ENCODE results near the gene FAM83B. TPM values are rescaled to one million over a fixed set of nuclear protein-coding genes. Genes with fewer than 3 reads are reported as not detected.
"Not testable (repeated sequence)": the region's sequence is repeated elsewhere in the genome, so short reads cannot be mapped to it uniquely, and the experiment has no call there.

The FAM83B gene
- total RNA-seq, 1 donor from 2014 or later: 71.8 TPM

GRCh38 chr6:54860739-54861138 is 14.2 kb downstream of the FAM83B start:
- no peak for ATAC-seq

- ATAC-seq: peak; percentile 47
These were observed 15.5 kb downstream of the FAM83B start for GRCh38 chr6:54861905-54862616.

- ATAC-seq: no peak
These were observed 17.7 kb downstream of the FAM83B start for GRCh38 chr6:54864272-54864671.

- ATAC-seq: no peak
These were observed 18.6 kb downstream of the FAM83B start for GRCh38 chr6:54865091-54865631.

- no peak for ATAC-seq
These were observed 22.0 kb downstream of the FAM83B start for GRCh38 chr6:54868556-54868955.

GRCh38 chr6:54873599-54873998 is 27.0 kb downstream of the FAM83B start:
- no peak for ATAC-seq

GRCh38 chr6:54874349-54875048 is 27.9 kb downstream of the FAM83B start:
- peak; percentile 99 for ATAC-seq

GRCh38 chr6:54875539-54875938 is 29.0 kb downstream of the FAM83B start:
- ATAC-seq: no peak

GRCh38 chr6:54876365-54876764 is 29.8 kb downstream of the FAM83B start:
- ATAC-seq: no peak

- no peak for ATAC-seq
These were observed 30.3 kb downstream of the FAM83B start for GRCh38 chr6:54876871-54877270.

- ATAC-seq: no peak
These were observed 31.2 kb downstream of the FAM83B start for GRCh38 chr6:54877713-54878317.

GRCh38 chr6:54878718-54879117 is 32.1 kb downstream of the FAM83B start:
- ATAC-seq: no peak

GRCh38 chr6:54879188-54879985 is 32.8 kb downstream of the FAM83B start:
- no peak for ATAC-seq

- no peak for ATAC-seq
These were observed 34.6 kb downstream of the FAM83B start for GRCh38 chr6:54881067-54881730.

GRCh38 chr6:54881891-54882290 is 35.3 kb downstream of the FAM83B start:
- not testable (repeated sequence) for ATAC-seq

- no peak for ATAC-seq
These were observed 40.5 kb downstream of the FAM83B start for GRCh38 chr6:54886932-54887584.

- no peak for ATAC-seq
These were observed 45.0 kb downstream of the FAM83B start for GRCh38 chr6:54891536-54891935.

- ATAC-seq: peak; percentile 99
These were observed 46.3 kb downstream of the FAM83B start for GRCh38 chr6:54892831-54893230.

- no peak for ATAC-seq
These were observed 47.2 kb downstream of the FAM83B start for GRCh38 chr6:54893818-54894217.

- no peak for ATAC-seq
These were observed 49.7 kb downstream of the FAM83B start for GRCh38 chr6:54896302-54896701.

GRCh38 chr6:54897462-54898189 is 51.1 kb downstream of the FAM83B start:
- no peak for ATAC-seq

Measured in esophagus mucosa (tissue), 1 donor.